Ovary (tissue), 9 donors: ENCODE measurements around the gene STEAP3. TPM values are rescaled to one million over a fixed set of nuclear protein-coding genes. Genes with fewer than 3 reads are reported as not detected.

Source experiments
- DNase-seq, 5 donors: peaks; one replicate each; pipeline ENCODE4 v3.0.0-alpha.2; 2019 to 2020
- H3K27ac ChIP-seq, 2 donors: fragments of 200-600 bp; one replicate each; pipeline versions ENCODE4 v1.5.1 to v1.8.0; 2019 to 2022
- H3K27me3 ChIP-seq: fragments of 200-600 bp; one replicate; pipeline ENCODE4 v1.8.0; 2022
- H3K36me3 ChIP-seq: fragments of 200-600 bp; sonication (generic); one replicate; pipeline ENCODE4 v1.5.1; 2019
- H3K4me1 ChIP-seq: one replicate; pipeline ENCODE4 v1.8.1; 2013; ENCODE audit warnings: mild to moderate bottlenecking, moderate library complexity; ENCODE audit not compliant: insufficient read depth
- H3K4me3 ChIP-seq: fragments of 200-600 bp; sonication (generic); one replicate; pipeline ENCODE4 v1.5.1; 2017
- H3K9me3 ChIP-seq, 2 donors: fragments of 200-600 bp in 1 of 2; sonication (generic) in 1 of 2; one replicate each; pipeline versions ENCODE4 v1.5.1 to v1.8.1; 2013 to 2019; ENCODE audit warnings: mild to moderate bottlenecking in 1 of 2, moderate library complexity in 1 of 2
- CTCF ChIP-seq, 3 donors: fragments of 450-650 bp in 2 of 3; fragments of 200-600 bp in 1 of 3; IDR thresholded peaks; one replicate each; pipeline versions ENCODE4 v1.5.1 to v1.8.0; 2016 to 2022; ENCODE audit warnings: antibody characterized with exemption in 3 of 3, mild to moderate bottlenecking in 1 of 3
- EP300 ChIP-seq: sonication (generic); formaldehyde crosslinking; IDR thresholded peaks from one replicate; pipeline ENCODE4 v1.6.1; 2017; ENCODE audit warnings: antibody characterized with exemption
- POLR2A ChIP-seq: fragments of 450-650 bp; IDR thresholded peaks from one replicate; pipeline ENCODE4 v1.6.1; 2017; ENCODE audit warnings: antibody characterized with exemption, mild to moderate bottlenecking, moderate library complexity
- WGBS, 3 donors: extraction: QIAGEN DNeasy Blood & Tissue Kit in 1 of 3; methylation state at CpG; one replicate each; pipeline versions ENCODE4 v1.1.5 to v1.1.7; 2013 to 2017; 5-methylcytosine and 5-hydroxymethylcytosine counted together
- intact Hi-C, 4 donors: fragments of 100-400 bp; cut with DNase I; formaldehyde crosslinking; loops; one replicate each; pipeline versions ENCODE4 v1.11.0 to v1.15.1; 2022 to 2023
- polyA plus RNA-seq, 2 donors: library from polyadenylated mRNA; stranded (reverse); fragments of 200-250 nt in 1 of 2; fragments of 350-450 nt in 1 of 2; fragmentation: Illumina TruSeq in 1 of 2; extraction: RNeasy Lipid Tissue Mini Kit (QIAGEN cat#74804) in 1 of 2; gene quantifications; one replicate each; pipeline ENCODE4 v1.2.3, GENCODE V29; 2013 to 2014
- total RNA-seq, 7 donors: library from RNA; depleted of rRNA in 2 of 7; stranded (reverse); fragments of >200 nt in 2 of 7; fragmentation: NEBNext Ultra II Directional in 3 of 7; extraction: Animal tissue kit (Norgen Biotek cat#: 25700) in 3 of 7; gene quantifications; one replicate each; pipeline versions ENCODE4 v1.1.0 to v1.2.4, GENCODE V29; 2016 to 2023
- donor health status: DM: no; HTN: no; CAD: no; lungs with moderate emphysema.
- donor health status: DM: no; HTN: no; CAD: no.
- donor health status: Bipolar disorder and iron deficiency.
- donor health status: DM: yes; HTN: yes; CAD: no.
- donor health status: DM: no; HTN: no; CAD: no.
- donor health status: DM: yes; HTN: yes; CAD: no.

The STEAP3 gene
- total and polyA plus RNA-seq, 9 donors = 2.3 to 13.3 (median 5.8) TPM

- 70 to 81% (median 73%) methylated on average over 5 of the region's 5 CpGs for WGBS, 3 donors
- intact Hi-C loops = no loop called here
- TF ChIP-seq POLR2A (no peak), EP300 (no peak), CTCF (IDR thresholded peaks at IDR 0.05) (no peak)
Observed at GRCh38 chr2:119311371-119311770, 87.7 kb downstream of the STEAP3 start.

GRCh38 chr2:119311831-119312230 lies 88.2 kb downstream of the STEAP3 start:
- intact Hi-C loops = no loop called here

More at GRCh38 chr2:119311371-119311770, 87.7 kb downstream of the STEAP3 start:
- no peaks in the 10 kb centered on the region for H3K4me1 ChIP-seq
- H3K27ac ChIP-seq = no peak overlapping the region
- H3K4me3 ChIP-seq = no peak overlapping the region
- no peaks in the 10 kb centered on the region for H3K27me3 ChIP-seq
- H3K36me3 ChIP-seq = no peaks in the 10 kb centered on the region
- DNase-seq = no peak
- no peaks in the 10 kb centered on the region for H3K9me3 ChIP-seq

More at GRCh38 chr2:119311831-119312230, 88.2 kb downstream of the STEAP3 start:
- Histone ChIP-seq H3K27me3 (no peaks in the 10 kb centered on the region), H3K27ac (no peak overlapping the region), H3K36me3 (no peaks in the 10 kb centered on the region), H3K4me3 (no peak overlapping the region), H3K9me3 (no peaks in the 10 kb centered on the region), H3K4me1 (no peaks in the 10 kb centered on the region)
- 85 to 93% (median 88%) methylated on average over 9 of the region's 9 CpGs for whole genome bisulfite sequencing, 3 donors
- TF ChIP-seq EP300 (no peak), POLR2A (no peak), CTCF (IDR thresholded peaks at IDR 0.05) (no peak)
- no peak for DNase-seq

Other genes starting within 250 kb of the STEAP3 start
- under 1 TPM in 4 of 7 donors, not detected in 3; 0.10 to 0.23 (median 0.17) TPM for gene C1QL2, start 65.1 kb upstream of the STEAP3 start, total RNA-seq
- not detected for gene C1QL2, start 65.1 kb upstream of the STEAP3 start, polyA plus RNA-seq
- 10 to 100 TPM; 12.0 to 16.7 (median 13.2) TPM for gene C2orf76, start 143.0 kb downstream of the STEAP3 start, total RNA-seq
- 10 to 100 TPM; 18.9 to 24.1 TPM for gene C2orf76, start 143.0 kb downstream of the STEAP3 start, polyA plus RNA-seq
- 10 to 100 TPM; 35.5 to 90.2 (median 49.7) TPM for gene DBI, start 143.1 kb downstream of the STEAP3 start, total RNA-seq
- gene DBI, start 143.1 kb downstream of the STEAP3 start, polyA plus RNA-seq = 100 to 1,000 TPM; 111 to 243 TPM
- 10 to 100 TPM in 6 of 7 donors, 1 to 10 TPM in 1; 9.5 to 32.5 (median 17.4) TPM for gene TMEM37, start 208.0 kb downstream of the STEAP3 start, total RNA-seq
- gene TMEM37, start 208.0 kb downstream of the STEAP3 start, polyA plus RNA-seq = 10 to 100 TPM; 18.1 to 18.6 TPM